HepG2 (cell line): ENCODE data around the gene PROX1. TPM values are rescaled to one million over a fixed set of nuclear protein-coding genes. Genes with fewer than 3 reads are reported as not detected.

Source experiments
- ATAC-seq: fragments of 200-7000 bp; cut with Tn5 transposase; 3 replicates; pipeline ENCODE4 v1.9.1; 2020; ENCODE audit warnings: mild to moderate bottlenecking, moderate library complexity
- BruUV-seq: library from RNA; stranded (reverse); fragments of 400-500 nt; replicated peaks from 2 replicates; lab custom pipeline; 2021; lab: Mats Ljungman, UMichigan
- CTCF ChIA-PET: fragments of 300-600 bp; formaldehyde crosslinking; extraction: SDS; loops from one replicate; lab custom pipeline; 2021; ENCODE audit warnings: low total read pairs, inconsistent platforms, low intra/inter-chr PET ratio; lab: Yijun Ruan, JAX
- POLR2A ChIA-PET: fragments of 350-600 bp; sonication (Branson Sonifier 250); formaldehyde crosslinking; loops from one replicate; lab custom pipeline; 2020; ENCODE audit warnings: antibody characterized with exemption, inconsistent platforms; lab: Yijun Ruan, JAX
- DNase-seq: peaks from one replicate; pipeline ENCODE4 v3.0.0-alpha.2; 2015; ENCODE audit warnings: low spot score
- FAIRE-seq: peaks from 3 replicates; lab custom pipeline; 2011; peaks lifted over from hg19 to GRCh38; lab: Jason Lieb, UNC
- H2AFZ ChIP-seq: one replicate; pipeline ENCODE4 v1.6.1; 2011; ENCODE audit warnings: low read length, inconsistent platforms
- H3K27ac ChIP-seq: fragments of 300-600 bp; 3 replicates; pipeline ENCODE4 v1.8.0; 2011; ENCODE audit warnings: mixed run types, mild to moderate bottlenecking, mixed read lengths, low read length, inconsistent platforms; ENCODE audit not compliant: insufficient read depth; ENCODE audit errors: extremely low read length
- H3K27me3 ChIP-seq, 2 experiments: fragments of 200-600 bp in 1 of 2; 2 replicates in 1 of 2; 3 replicates in 1 of 2; pipeline versions ENCODE4 v1.6.0 to v1.8.0; 2011; ENCODE audit warnings: low read length in 2 of 2, mild to moderate bottlenecking in 2 of 2, moderate library complexity in 2 of 2, inconsistent platforms in 1 of 2; ENCODE audit not compliant: insufficient read depth in 2 of 2, control insufficient read depth in 1 of 2
- H3K36me3 ChIP-seq, 2 experiments: fragments of 200-600 bp in 1 of 2; replicated peaks in 1 of 2; 2 replicates in 1 of 2; 3 replicates in 1 of 2; pipeline versions ENCODE4 v1.5.1 to v1.8.0; 2011; ENCODE audit warnings: low read length in 2 of 2, inconsistent platforms in 1 of 2; ENCODE audit not compliant: insufficient read depth in 2 of 2, control insufficient read depth in 1 of 2
- H3K4me1 ChIP-seq: 2 replicates; pipeline ENCODE4 v1.5.1; 2012; ENCODE audit warnings: low read length, inconsistent platforms; ENCODE audit not compliant: insufficient read depth
- H3K4me2 ChIP-seq: 2 replicates; pipeline ENCODE4 v1.6.0; 2011; ENCODE audit warnings: low read depth, low read length, inconsistent platforms
- H3K4me3 ChIP-seq, 3 experiments: fragments of 200-600 bp in 1 of 3; sonication (generic), shearing (Covaris generic) in 1 of 3; replicated peaks in 1 of 3; 2 replicates each; pipeline ENCODE4 v1.5.1; 2011 to 2016; ENCODE audit warnings: low read length in 3 of 3, inconsistent platforms in 2 of 3, low read depth in 2 of 3, mild to moderate bottlenecking in 2 of 3, control low read depth in 1 of 3, mixed read lengths in 1 of 3; ENCODE audit not compliant: insufficient read depth in 1 of 3
- H3K79me2 ChIP-seq: one replicate; pipeline ENCODE4 v1.6.1; 2011; ENCODE audit warnings: low read length, inconsistent platforms; ENCODE audit not compliant: insufficient read depth
- H3K9ac ChIP-seq: 2 replicates; pipeline ENCODE4 v1.6.0; 2011; ENCODE audit warnings: mild to moderate bottlenecking, low read depth, low read length, inconsistent platforms; ENCODE audit not compliant: insufficient read depth
- H3K9me3 ChIP-seq: 2 replicates; pipeline ENCODE4 v1.5.1; 2012; ENCODE audit warnings: mild to moderate bottlenecking, low read length
- H4K20me1 ChIP-seq: 2 replicates; pipeline ENCODE4 v1.6.0; 2011; ENCODE audit warnings: inconsistent platforms, mild to moderate bottlenecking, low read length, moderate library complexity; ENCODE audit not compliant: insufficient read depth
- CBX1 ChIP-seq: IDR thresholded peaks from one replicate; pipeline ENCODE4 v1.6.1; 2016; ENCODE audit warnings: antibody characterized with exemption, low read depth
- HNRNPH1 ChIP-seq: fragments of 200-400 bp; formaldehyde crosslinking; optimal IDR thresholded peaks from 2 replicates; pipeline ENCODE3; 2017; ENCODE audit warnings: mild to moderate bottlenecking, low read depth, low read length
- KLF12 ChIP-seq: sonication (generic); formaldehyde crosslinking; IDR thresholded peaks from 2 replicates; pipeline ENCODE4 v1.4.0; 2020; ENCODE audit warnings: missing genetic modification reagents, borderline replicate concordance
- MAFF ChIP-seq: IDR thresholded peaks from 2 replicates; pipeline ENCODE4 v1.6.1; 2011; ENCODE audit warnings: low read depth, low read length, improper control_type of control experiment
- MLLT10 ChIP-seq: sonication (generic); formaldehyde crosslinking; IDR thresholded peaks from 2 replicates; pipeline ENCODE4 v1.4.0; 2020; ENCODE audit warnings: missing genetic modification reagents
- NCOA2 ChIP-seq: sonication (generic); formaldehyde crosslinking; IDR thresholded peaks from 2 replicates; pipeline ENCODE4 v1.8.0; 2022; ENCODE audit warnings: inconsistent platforms
- SMAD1 ChIP-seq: sonication (generic); formaldehyde crosslinking; IDR thresholded peaks from 2 replicates; pipeline ENCODE4 v1.4.0; 2020; ENCODE audit warnings: missing genetic modification reagents, low read depth, mild to moderate bottlenecking, borderline replicate concordance
- TCF12 ChIP-seq, 2 experiments: fragments of 450-650 bp in 1 of 2; sonication (generic) in 1 of 2; formaldehyde crosslinking in 1 of 2; IDR thresholded peaks; 2 replicates each; pipeline versions ENCODE4 v1.6.1 to v1.8.0; 2017 to 2022; ENCODE audit warnings: antibody characterized with exemption in 1 of 2, mild to moderate bottlenecking in 1 of 2, missing genetic modification reagents in 1 of 2, moderate library complexity in 1 of 2
- ZFP90 ChIP-seq: sonication (generic); formaldehyde crosslinking; IDR thresholded peaks from 2 replicates; pipeline ENCODE4 v1.8.0; 2022; ENCODE audit warnings: missing genetic modification reagents, mild to moderate bottlenecking, inconsistent platforms, borderline replicate concordance
- ZNF83 ChIP-seq: sonication (generic); formaldehyde crosslinking; IDR thresholded peaks from 2 replicates; pipeline ENCODE4 v1.4.0; 2020; ENCODE audit warnings: missing genetic modification reagents, mild to moderate bottlenecking, borderline replicate concordance
- ZSCAN25 ChIP-seq: sonication (generic); formaldehyde crosslinking; IDR thresholded peaks from 2 replicates; pipeline ENCODE4 v1.8.0; 2022; ENCODE audit warnings: mild to moderate bottlenecking, missing genetic modification reagents
- WGBS: methylation state at CpG from one replicate; pipeline ENCODE4 v1.1.6; 2017; ENCODE audit warnings: low lambda C conversion rate; 5-methylcytosine and 5-hydroxymethylcytosine counted together
- in situ Hi-C: cut with HindIII; loops from 2 replicates; pipeline ENCODE4 v1.10.0; 2017; ENCODE audit warnings: low pct_unique_long_range_greater_than_20kb; ENCODE audit not compliant: extremely low pct_ligation_motif_present
- intact Hi-C: fragments of 100-400 bp; cut with micrococcal nuclease; formaldehyde crosslinking; loops from one replicate; pipeline ENCODE4 v1.10.0; 2022; ENCODE audit not compliant: unreplicated experiment
- polyA plus RNA-seq, 8 experiments: library from polyadenylated mRNA; depleted of rRNA in 3 of 8; stranded (reverse) in 7 of 8; unstranded in 1 of 8; fragments of >200 nt; fragmentation: Illumina TruSeq in 4 of 8; extraction: Trizol in 4 of 8; gene quantifications; 2 replicates each; pipeline versions ENCODE4 v1.2.1 to v1.2.3, GENCODE V29; 2011 to 2016; ENCODE audit warnings: low read depth in 4 of 8, missing spikeins in 1 of 8, mixed read lengths in 1 of 8; ENCODE audit not compliant: insufficient read depth in 1 of 8
- total RNA-seq, 5 experiments: library from RNA; depleted of rRNA; stranded (reverse); fragments of >200 nt; fragmentation: Illumina TruSeq; extraction: Trizol; gene quantifications; 2 replicates each; pipeline ENCODE4 v1.2.3, GENCODE V29; 2016; ENCODE audit warnings: low read depth in 1 of 5
- TF ChIP-seq, protein P1 (sequence below): sonication (generic); formaldehyde crosslinking; IDR thresholded peaks from 2 replicates; pipeline ENCODE4 v1.8.1; 2023; ENCODE audit warnings: mild to moderate bottlenecking, inconsistent platforms, moderate library complexity, missing genetic modification reagents, borderline replicate concordance
- TF ChIP-seq, protein P2 (sequence below): sonication (generic); formaldehyde crosslinking; IDR thresholded peaks from 2 replicates; pipeline ENCODE4 v1.4.0; 2020; ENCODE audit warnings: missing genetic modification reagents
- TF ChIP-seq, protein P3 (sequence below): sonication (generic); formaldehyde crosslinking; IDR thresholded peaks from 2 replicates; pipeline ENCODE4 v1.4.0; 2020; ENCODE audit warnings: mild to moderate bottlenecking, missing genetic modification reagents

PROX1 gene
- total and polyA plus RNA-seq, 2 of the 13 experiments (the other 11 are each of a cell fraction or from before 2014, with no cell fraction given): 12.3 to 30.2 TPM

DNA sequence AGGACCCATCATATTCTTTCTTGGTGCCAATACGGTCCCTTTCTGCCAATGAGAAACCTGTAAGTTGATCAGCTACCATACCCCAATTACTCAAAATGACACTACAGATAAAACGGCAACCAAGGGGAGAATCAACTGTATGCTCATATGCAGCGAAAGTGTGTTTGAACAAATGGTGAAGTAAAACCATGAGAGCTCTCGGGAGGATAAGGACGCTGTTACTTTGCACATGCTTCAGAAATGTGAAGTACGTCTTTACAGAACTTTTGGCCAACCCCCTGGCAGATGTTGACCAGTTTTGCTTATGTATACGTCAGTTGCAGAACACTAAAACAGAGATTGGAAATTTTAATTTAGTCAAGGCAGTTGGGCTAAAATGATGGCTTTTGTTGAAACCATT is 79.6 kb downstream of the PROX1 start:
- BruUV-seq: no TSS peak
- WGBS: 96% methylated on average over 7 of the region's 7 CpGs
- no peaks in the 10 kb centered on the region for H3K27me3 ChIP-seq
- FAIRE-seq: no peak
- no peaks in the 10 kb centered on the region for H3K79me2 ChIP-seq
- DNase-seq: no peak
- no peak overlapping the region for H3K4me3 ChIP-seq
- H3K9ac ChIP-seq: no peak overlapping the region
- intact Hi-C loops (no loop called here), in situ Hi-C loops (no loop called here)
- no peak overlapping the region for H2AFZ ChIP-seq
- H3K4me1 ChIP-seq: peaks cover 38% of the 10 kb centered on the region
- H3K27ac ChIP-seq: no peak overlapping the region
- H3K36me3 ChIP-seq: no peaks in the 10 kb centered on the region
- H3K4me2 ChIP-seq: no peak overlapping the region
- H4K20me1 ChIP-seq: no peaks in the 10 kb centered on the region
- TF ChIP-seq CBX1 (no peak), ZSCAN25 (CRISPR knock-in tag) (no peak), MAFF (no peak), ZNF83 (CRISPR knock-in tag) (no peak), SMAD1 (no peak), HNRNPH1 (no peak), NCOA2 (CRISPR knock-in tag) (no peak), ZFP90 (CRISPR knock-in tag) (no peak), MLLT10 (CRISPR knock-in tag) (no peak), KLF12 (CRISPR knock-in tag) (no peak), TCF12 (IDR thresholded peaks at IDR 0.05) (no peak), TCF12 (CRISPR knock-in tag; IDR thresholded peaks at IDR 0.05) (no peak)
- TF ChIP-seq, protein P1, sequence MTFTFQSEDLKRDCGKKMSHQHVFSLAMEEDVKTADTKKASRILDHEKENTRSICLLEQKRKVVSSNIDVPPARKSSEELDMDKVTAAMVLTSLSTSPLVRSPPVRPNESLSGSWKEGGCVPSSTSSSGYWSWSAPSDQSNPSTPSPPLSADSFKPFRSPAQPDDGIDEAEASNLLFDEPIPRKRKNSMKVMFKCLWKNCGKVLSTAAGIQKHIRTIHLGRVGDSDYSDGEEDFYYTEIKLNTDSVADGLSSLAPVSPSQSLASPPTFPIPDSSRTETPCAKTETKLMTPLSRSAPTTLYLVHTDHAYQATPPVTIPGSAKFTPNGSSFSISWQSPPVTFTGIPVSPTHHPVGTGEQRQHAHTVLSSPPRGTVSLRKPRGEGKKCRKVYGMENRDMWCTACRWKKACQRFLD: no peak
- TF ChIP-seq, protein P2, sequence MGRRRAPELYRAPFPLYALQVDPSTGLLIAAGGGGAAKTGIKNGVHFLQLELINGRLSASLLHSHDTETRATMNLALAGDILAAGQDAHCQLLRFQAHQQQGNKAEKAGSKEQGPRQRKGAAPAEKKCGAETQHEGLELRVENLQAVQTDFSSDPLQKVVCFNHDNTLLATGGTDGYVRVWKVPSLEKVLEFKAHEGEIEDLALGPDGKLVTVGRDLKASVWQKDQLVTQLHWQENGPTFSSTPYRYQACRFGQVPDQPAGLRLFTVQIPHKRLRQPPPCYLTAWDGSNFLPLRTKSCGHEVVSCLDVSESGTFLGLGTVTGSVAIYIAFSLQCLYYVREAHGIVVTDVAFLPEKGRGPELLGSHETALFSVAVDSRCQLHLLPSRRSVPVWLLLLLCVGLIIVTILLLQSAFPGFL (CRISPR knock-in tag): no peak
- TF ChIP-seq, protein P3, sequence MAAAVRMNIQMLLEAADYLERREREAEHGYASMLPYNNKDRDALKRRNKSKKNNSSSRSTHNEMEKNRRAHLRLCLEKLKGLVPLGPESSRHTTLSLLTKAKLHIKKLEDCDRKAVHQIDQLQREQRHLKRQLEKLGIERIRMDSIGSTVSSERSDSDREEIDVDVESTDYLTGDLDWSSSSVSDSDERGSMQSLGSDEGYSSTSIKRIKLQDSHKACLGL (CRISPR knock-in tag): no peak
- ATAC-seq: no peak
- ChIA-PET CTCF (no interaction called here), POLR2A (interaction anchor here (1.7 kb wide), 1 partner anchor 17 kb away, joined by 10 read pairs; no protein-coding TSS in a partner anchor)
- no peaks in the 10 kb centered on the region for H3K9me3 ChIP-seq
